HUDEP-2 (cell line): ENCODE results near the gene SLC34A2.
"Not testable (repeated sequence)": the region's sequence is repeated elsewhere in the genome, so short reads cannot be mapped to it uniquely, and the experiment has no call there.

Experiments
- DNase-seq, 76 experiments: peaks; one replicate each; lab custom pipeline; 2025; ENCODE audit not compliant: unreplicated experiment in 76 of 76; lab: John Stamatoyannopoulos, UW

SLC34A2 gene

GRCh38 chr4:25661441-25661840, 5.8 kb downstream of the SLC34A2 start:
- DNase-seq: not testable (repeated sequence)

GRCh38 chr4:25662306-25662705, 6.7 kb downstream of the SLC34A2 start:
- no peak for DNase-seq

- no peak for DNase-seq
Measured at GRCh38 chr4:25663781-25664180, 8.1 kb downstream of the SLC34A2 start.

GRCh38 chr4:25666031-25666630, 10.5 kb downstream of the SLC34A2 start:
- no peak for DNase-seq

- DNase-seq: no peak
Measured at GRCh38 chr4:25667931-25668557, 12.4 kb downstream of the SLC34A2 start.

GRCh38 chr4:25670991-25671390, 15.3 kb downstream of the SLC34A2 start:
- no peak for DNase-seq

GRCh38 chr4:25672756-25673155, 17.1 kb downstream of the SLC34A2 start:
- no peak for DNase-seq

GRCh38 chr4:25674386-25674785, 18.7 kb downstream of the SLC34A2 start:
- DNase-seq: no peak

- DNase-seq: no peak
Measured at GRCh38 chr4:25676221-25676620, 20.6 kb downstream of the SLC34A2 start.

- DNase-seq: no peak
Measured at GRCh38 chr4:25677157-25677556, 21.5 kb downstream of the SLC34A2 start.

- DNase-seq: no peak
Measured at GRCh38 chr4:25677943-25678342, 22.3 kb downstream of the SLC34A2 start.

- DNase-seq: no peak
Measured at GRCh38 chr4:25687773-25688172, 32.1 kb downstream of the SLC34A2 start.

GRCh38 chr4:25694466-25694865, 38.8 kb downstream of the SLC34A2 start:
- no peak for DNase-seq

GRCh38 chr4:25696409-25696808, 40.8 kb downstream of the SLC34A2 start:
- DNase-seq: no peak

GRCh38 chr4:25697516-25697915, 41.9 kb downstream of the SLC34A2 start:
- no peak for DNase-seq

GRCh38 chr4:25700661-25701060, 45.0 kb downstream of the SLC34A2 start:
- no peak for DNase-seq

GRCh38 chr4:25702848-25703247, 47.2 kb downstream of the SLC34A2 start:
- DNase-seq: no peak

- no peak for DNase-seq
Measured at GRCh38 chr4:25703731-25704388, 48.2 kb downstream of the SLC34A2 start.

GRCh38 chr4:25704516-25704915, 48.9 kb downstream of the SLC34A2 start:
- DNase-seq: no peak

- no peak for DNase-seq
Measured at GRCh38 chr4:25710637-25711036, 55.0 kb downstream of the SLC34A2 start.

- DNase-seq: no peak
Measured at GRCh38 chr4:25712611-25713010, 57.0 kb downstream of the SLC34A2 start.

- no peak for DNase-seq
Measured at GRCh38 chr4:25713812-25714211, 58.2 kb downstream of the SLC34A2 start.
